HG03520 (cell line): ENCODE measurements around the gene PFDN5.
"Not testable (repeated sequence)": the region's sequence is repeated elsewhere in the genome, so short reads cannot be mapped to it uniquely, and the experiment has no call there.

Experiments used
- ATAC-seq: cut with Tn5 transposase; IDR thresholded peaks from one replicate; pipeline ENCODE4 v1.9.1; 2021; ENCODE audit warnings: mild to moderate bottlenecking, moderate library complexity; ENCODE audit not compliant: unreplicated experiment

Gene PFDN5

GRCh38 chr12:53326460-53327185 lies 31.3 kb downstream of the PFDN5 start:
- ATAC-seq: no peak

- ATAC-seq: no peak
These were observed 32.2 kb downstream of the PFDN5 start for GRCh38 chr12:53327435-53328042.

- ATAC-seq: no peak
These were observed 32.7 kb downstream of the PFDN5 start for GRCh38 chr12:53328043-53328435.

- no peak for ATAC-seq
These were observed 35.3 kb downstream of the PFDN5 start for GRCh38 chr12:53330671-53331070.

GRCh38 chr12:53332339-53332738 lies 37.0 kb downstream of the PFDN5 start:
- not testable (repeated sequence) for ATAC-seq

GRCh38 chr12:53332744-53333143 lies 37.4 kb downstream of the PFDN5 start:
- no peak for ATAC-seq

GRCh38 chr12:53333289-53333688 lies 37.9 kb downstream of the PFDN5 start:
- no peak for ATAC-seq

GRCh38 chr12:53333845-53334244 lies 38.5 kb downstream of the PFDN5 start:
- ATAC-seq: no peak

GRCh38 chr12:53334822-53335221 lies 39.5 kb downstream of the PFDN5 start:
- ATAC-seq: no peak

- no peak for ATAC-seq
These were observed 40.9 kb downstream of the PFDN5 start, which contains the start of gene SP7 for GRCh38 chr12:53336181-53336681. Gene SP7, minus strand, starts transcription at chr12:53336354. Its CDS starts 708 bp downstream, at chr12:53335646.

GRCh38 chr12:53338017-53338416 lies 42.7 kb downstream of the PFDN5 start:
- ATAC-seq: no peak

- no peak for ATAC-seq
These were observed 43.6 kb downstream of the PFDN5 start for GRCh38 chr12:53338916-53339315.

- ATAC-seq: no peak
These were observed 45.1 kb downstream of the PFDN5 start for GRCh38 chr12:53340398-53340797.

- no peak for ATAC-seq
These were observed 48.1 kb downstream of the PFDN5 start for GRCh38 chr12:53343449-53343848.

- no peak for ATAC-seq
These were observed 48.6 kb downstream of the PFDN5 start for GRCh38 chr12:53343969-53344368.

- ATAC-seq: no peak
These were observed 49.1 kb downstream of the PFDN5 start for GRCh38 chr12:53344487-53344823.

GRCh38 chr12:53344824-53345485 lies 49.6 kb downstream of the PFDN5 start:
- no peak for ATAC-seq

- no peak for ATAC-seq
These were observed 50.3 kb downstream of the PFDN5 start for GRCh38 chr12:53345486-53346188.

- ATAC-seq: no peak
These were observed 51.1 kb downstream of the PFDN5 start for GRCh38 chr12:53346491-53346890.

GRCh38 chr12:53347905-53348304 lies 52.6 kb downstream of the PFDN5 start:
- no peak for ATAC-seq
